ENCODE data around the gene CEMIP. TPM values are rescaled to one million over a fixed set of nuclear protein-coding genes. Genes with fewer than 3 reads are reported as not detected.
A peak's percentile ranks its signal among the peaks of the same experiment; 100 is the strongest.

CEMIP gene
- total RNA-seq, 1 experiment from 2014 or later = 0.07 TPM

- Histone ChIP-seq H3K9me3 (no peaks in the 10 kb centered on the region), H3K36me3 (ENCODE audit: control insufficient read depth, insufficient read depth, low read length) (no peaks in the 10 kb centered on the region), H3K27me3 (replicated peaks; ENCODE audit: control insufficient read depth, insufficient read depth, low read length) (no peaks in the 10 kb centered on the region), H3K4me3 (ENCODE audit: low read depth, low read length) (no peak overlapping the region), H3K4me1 (no peaks in the 10 kb centered on the region)
- intact Hi-C loops (cut with micrococcal nuclease; ENCODE audit: unreplicated experiment) = loop anchor here (5.0 kb wide), 1 partner anchor 259 kb away; no protein-coding TSS in a partner anchor
- Mint-ChIP-seq H3K9me3 (ENCODE audit: unreplicated experiment) (no peaks in the 10 kb centered on the region), H3K36me3 (ENCODE audit: insufficient read depth, unreplicated experiment) (no peaks in the 10 kb centered on the region), H3K27ac (ENCODE audit: unreplicated experiment) (no peak overlapping the region), H3K4me1 (ENCODE audit: low read depth, unreplicated experiment) (no peaks in the 10 kb centered on the region), H3K27me3 (ENCODE audit: insufficient read depth, unreplicated experiment) (no peaks in the 10 kb centered on the region), H3K4me3 (ENCODE audit: unreplicated experiment) (no peak overlapping the region)
- CTCF ChIA-PET = no interaction called here
- no peak for TF ChIP-seq CTCF (IDR thresholded peaks at IDR 0.05; ENCODE audit: insufficient read depth in 1 of 2, low read depth in 1 of 2, low read length in 1 of 2, severe bottlenecking in 1 of 2, unreplicated experiment in 1 of 2)
- no peak for DNase-seq
- POLR2A ChIA-PET = no interaction called here
- BruUV-seq (replicated peaks) = no TSS peak
Observed at GRCh38 chr15:80998251-80998650, 219.1 kb downstream of the CEMIP start.

- Histone ChIP-seq H3K27me3 (replicated peaks; ENCODE audit: control insufficient read depth, insufficient read depth, low read length) (no peaks in the 10 kb centered on the region), H3K9me3 (no peaks in the 10 kb centered on the region), H3K4me1 (no peaks in the 10 kb centered on the region), H3K36me3 (ENCODE audit: control insufficient read depth, insufficient read depth, low read length) (no peaks in the 10 kb centered on the region), H3K4me3 (ENCODE audit: low read depth, low read length) (no peak overlapping the region)
- intact Hi-C loops (cut with micrococcal nuclease; ENCODE audit: unreplicated experiment) = loop anchor here (1.0 to 5.0 kb wide), 2 partner anchors 10 to 258 kb away; partner anchors contain the start of gene MESD
- peak overlapping the region; percentile 82 for H3K27ac Mint-ChIP-seq (ENCODE audit: unreplicated experiment)
- no peaks in the 10 kb centered on the region for H3K27me3 Mint-ChIP-seq (ENCODE audit: insufficient read depth, unreplicated experiment)
- CTCF ChIA-PET = no interaction called here
- no peaks in the 10 kb centered on the region for H3K36me3 Mint-ChIP-seq (ENCODE audit: insufficient read depth, unreplicated experiment)
- TSS peak; percentile 79 for BruUV-seq (replicated peaks)
- H3K4me3 Mint-ChIP-seq (ENCODE audit: unreplicated experiment) = peak overlapping the region; percentile 90
- POLR2A ChIA-PET = no interaction called here
- H3K4me1 Mint-ChIP-seq (ENCODE audit: low read depth, unreplicated experiment) = no peaks in the 10 kb centered on the region
- no peak for DNase-seq
- no peak for TF ChIP-seq CTCF (IDR thresholded peaks at IDR 0.05; ENCODE audit: insufficient read depth in 1 of 2, low read depth in 1 of 2, low read length in 1 of 2, severe bottlenecking in 1 of 2, unreplicated experiment in 1 of 2)
- H3K9me3 Mint-ChIP-seq (ENCODE audit: unreplicated experiment) = no peaks in the 10 kb centered on the region
Observed at GRCh38 chr15:80999623-81000036, 220.5 kb downstream of the CEMIP start.

- H3K27me3 Mint-ChIP-seq (ENCODE audit: insufficient read depth, unreplicated experiment) = no peaks in the 10 kb centered on the region
- Histone ChIP-seq H3K27me3 (replicated peaks; ENCODE audit: control insufficient read depth, insufficient read depth, low read length) (no peaks in the 10 kb centered on the region), H3K36me3 (ENCODE audit: control insufficient read depth, insufficient read depth, low read length) (no peaks in the 10 kb centered on the region), H3K4me1 (no peaks in the 10 kb centered on the region; the same call in 1 of the 2 replicates), H3K9me3 (no peaks in the 10 kb centered on the region), H3K4me3 (ENCODE audit: low read depth, low read length) (peak overlapping the region; percentile 78)
- CTCF ChIA-PET = no interaction called here
- H3K4me1 Mint-ChIP-seq (ENCODE audit: low read depth, unreplicated experiment) = no peaks in the 10 kb centered on the region
- intact Hi-C loops (cut with micrococcal nuclease; ENCODE audit: unreplicated experiment) = loop anchor here (1.0 kb wide), 1 partner anchor 11 kb away; the partner anchor contains the start of gene MESD
- TF ChIP-seq CTCF (IDR thresholded peaks at IDR 0.05; ENCODE audit: insufficient read depth in 1 of 2, low read depth in 1 of 2, low read length in 1 of 2, severe bottlenecking in 1 of 2, unreplicated experiment in 1 of 2) = no peak
- peak overlapping the region; percentile 82 for H3K27ac Mint-ChIP-seq (ENCODE audit: unreplicated experiment)
- no peak for DNase-seq
- H3K36me3 Mint-ChIP-seq (ENCODE audit: insufficient read depth, unreplicated experiment) = no peaks in the 10 kb centered on the region
- POLR2A ChIA-PET = interaction anchor here (0.6 to 0.8 kb wide), 6 partner anchors 33 to 1849 kb away, joined by 3 to 11 read pairs (median 5); no protein-coding TSS in a partner anchor
- H3K9me3 Mint-ChIP-seq (ENCODE audit: unreplicated experiment) = no peaks in the 10 kb centered on the region
- no TSS peak for BruUV-seq (replicated peaks)
- H3K4me3 Mint-ChIP-seq (ENCODE audit: unreplicated experiment) = peak overlapping the region; percentile 90
Observed at GRCh38 chr15:81000144-81000623, 221.0 kb downstream of the CEMIP start.
